SU-DHL-6 (cell line): ENCODE data around the gene CACUL1.

ENCODE experiments used
- EZH2phosphoT487 ChIP-seq: fragments of 200-600 bp; sonication (generic), shearing (Covaris generic); conservative IDR thresholded peaks from 2 replicates; pipeline ENCODE4 v1.6.1; 2018; ENCODE audit warnings: mild to moderate bottlenecking, antibody characterized with exemption, low read length, moderate library complexity, mixed read lengths
- TF ChIP-seq, protein P1 (sequence below): fragments of 200-600 bp; sonication (generic); IDR thresholded peaks from one replicate; pipeline ENCODE4 v1.5.1; 2017; ENCODE audit warnings: antibody characterized with exemption, mild to moderate bottlenecking, low read length, moderate library complexity; ENCODE audit not compliant: insufficient read depth, poor library complexity, severe bottlenecking

DNA sequence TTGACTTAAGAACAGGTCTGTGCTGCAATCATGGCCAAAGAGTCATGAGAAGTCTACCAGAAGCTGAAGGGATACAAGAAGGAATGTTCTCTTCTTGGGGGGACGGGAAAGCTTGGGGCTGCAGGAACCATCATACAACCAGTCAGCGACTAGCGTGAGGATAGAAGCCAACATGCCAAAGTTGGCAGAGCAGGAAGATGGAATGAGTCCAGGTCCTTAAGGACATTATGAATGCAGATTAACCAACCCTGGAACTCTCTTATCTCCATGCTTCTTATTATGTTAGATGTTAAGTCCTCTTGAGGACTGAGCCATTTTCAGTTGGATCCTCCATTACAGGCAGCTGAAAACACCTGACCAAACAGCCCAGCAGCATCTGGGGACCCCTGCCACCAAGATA lies 17.2 kb upstream of the CACUL1 start:
- TF ChIP-seq, protein P1, sequence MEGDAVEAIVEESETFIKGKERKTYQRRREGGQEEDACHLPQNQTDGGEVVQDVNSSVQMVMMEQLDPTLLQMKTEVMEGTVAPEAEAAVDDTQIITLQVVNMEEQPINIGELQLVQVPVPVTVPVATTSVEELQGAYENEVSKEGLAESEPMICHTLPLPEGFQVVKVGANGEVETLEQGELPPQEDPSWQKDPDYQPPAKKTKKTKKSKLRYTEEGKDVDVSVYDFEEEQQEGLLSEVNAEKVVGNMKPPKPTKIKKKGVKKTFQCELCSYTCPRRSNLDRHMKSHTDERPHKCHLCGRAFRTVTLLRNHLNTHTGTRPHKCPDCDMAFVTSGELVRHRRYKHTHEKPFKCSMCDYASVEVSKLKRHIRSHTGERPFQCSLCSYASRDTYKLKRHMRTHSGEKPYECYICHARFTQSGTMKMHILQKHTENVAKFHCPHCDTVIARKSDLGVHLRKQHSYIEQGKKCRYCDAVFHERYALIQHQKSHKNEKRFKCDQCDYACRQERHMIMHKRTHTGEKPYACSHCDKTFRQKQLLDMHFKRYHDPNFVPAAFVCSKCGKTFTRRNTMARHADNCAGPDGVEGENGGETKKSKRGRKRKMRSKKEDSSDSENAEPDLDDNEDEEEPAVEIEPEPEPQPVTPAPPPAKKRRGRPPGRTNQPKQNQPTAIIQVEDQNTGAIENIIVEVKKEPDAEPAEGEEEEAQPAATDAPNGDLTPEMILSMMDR = no peak
- TF ChIP-seq EZH2phosphoT487 = no peak
